ENCODE results near the gene CFAP161.
"Not testable (repeated sequence)": the region's sequence is repeated elsewhere in the genome, so short reads cannot be mapped to it uniquely, and the experiment has no call there.

Gene CFAP161

DNA sequence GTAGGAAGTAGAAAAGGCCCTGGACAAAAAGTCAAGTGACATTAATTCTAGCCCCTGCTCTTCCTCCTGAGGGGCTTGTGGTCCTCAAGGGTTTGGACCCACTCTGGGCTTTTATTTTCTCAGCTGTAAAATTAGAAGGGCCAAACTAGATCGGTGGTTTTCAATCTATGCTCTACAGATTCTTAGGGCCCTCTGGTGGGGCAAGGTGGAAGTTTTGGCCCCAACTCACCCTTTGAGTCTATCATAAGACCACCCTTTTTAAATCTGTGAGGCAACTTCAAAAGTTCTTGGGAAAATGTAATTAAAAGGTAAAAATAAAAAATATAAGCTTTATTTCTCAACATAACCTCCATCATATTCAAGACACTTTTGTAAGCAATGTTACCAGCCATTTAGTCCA, 25.6 kb upstream of the CFAP161 start:
- DNase-seq, result no peak

GRCh38 chr15:81111018-81111417, 23.1 kb upstream of the CFAP161 start:
- DNase-seq, result no peak

GRCh38 chr15:81111510-81112470, 22.3 kb upstream of the CFAP161 start:
- no peak for DNase-seq

DNA sequence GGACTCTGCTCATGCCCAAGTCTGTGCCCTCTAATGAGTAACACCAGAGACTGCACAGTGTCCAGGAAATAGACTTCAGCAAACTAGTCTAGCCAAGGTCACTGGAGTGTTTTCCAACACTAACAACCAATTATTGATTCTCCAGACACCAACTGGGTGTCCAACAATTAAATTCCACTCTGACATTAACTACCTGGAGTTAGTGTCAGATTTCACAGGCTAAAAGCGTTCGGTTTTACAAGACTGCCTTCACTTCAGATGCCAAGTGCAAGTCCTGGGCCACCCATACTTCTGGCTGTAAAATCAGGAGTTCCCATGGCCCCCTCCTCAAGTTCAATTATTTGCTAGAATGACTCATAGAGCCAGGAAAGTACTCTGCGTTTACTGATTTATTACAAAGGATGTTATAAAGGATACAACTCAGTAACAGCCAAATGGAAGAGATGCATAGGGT, 20.8 kb upstream of the CFAP161 start:
- DNase-seq, result peak; percentile 26

GRCh38 chr15:81113861-81114291, 20.2 kb upstream of the CFAP161 start:
- no peak for DNase-seq

DNA sequence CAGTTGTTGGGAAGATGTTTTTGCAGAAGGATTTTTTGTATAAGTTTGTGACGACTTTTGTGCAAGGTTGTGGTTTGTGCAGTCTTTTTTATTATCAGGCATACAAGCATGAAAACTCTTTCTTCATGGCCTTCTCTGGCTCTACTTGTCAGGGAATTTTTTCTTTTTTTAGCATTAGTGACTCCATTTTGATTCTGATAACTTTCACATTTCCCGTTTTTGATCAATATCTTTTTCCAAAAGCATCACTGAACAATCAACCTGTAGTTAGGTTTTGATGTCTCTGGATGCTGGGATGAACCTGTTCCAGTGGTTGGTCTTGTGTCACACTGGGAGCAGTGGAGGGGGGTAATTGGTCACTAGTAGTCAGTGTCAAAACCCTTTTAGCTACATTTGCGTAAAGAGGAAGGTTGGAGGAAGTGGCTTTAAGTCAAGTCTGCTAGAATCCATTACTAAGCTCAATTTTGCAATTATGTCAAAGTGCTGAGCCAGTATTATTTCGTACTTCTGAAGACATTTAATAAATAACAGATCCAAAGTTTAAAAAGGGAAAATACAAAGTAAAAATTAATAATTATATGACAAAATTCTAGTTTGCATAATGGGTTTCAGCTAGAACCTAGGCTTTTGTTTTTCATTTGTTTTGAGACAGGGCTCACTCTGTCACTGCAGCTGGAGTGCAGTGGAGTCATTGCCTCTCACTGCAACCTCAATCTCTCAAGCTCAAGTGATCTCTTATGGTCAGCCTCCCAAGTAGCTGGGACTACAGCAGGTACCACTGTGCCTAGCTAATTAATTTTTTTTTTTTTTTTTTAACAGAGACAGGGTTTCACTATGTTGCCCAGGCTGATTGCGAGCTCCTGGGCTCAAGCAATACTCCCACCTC, 18.8 kb upstream of the CFAP161 start:
- no peak for DNase-seq

DNA sequence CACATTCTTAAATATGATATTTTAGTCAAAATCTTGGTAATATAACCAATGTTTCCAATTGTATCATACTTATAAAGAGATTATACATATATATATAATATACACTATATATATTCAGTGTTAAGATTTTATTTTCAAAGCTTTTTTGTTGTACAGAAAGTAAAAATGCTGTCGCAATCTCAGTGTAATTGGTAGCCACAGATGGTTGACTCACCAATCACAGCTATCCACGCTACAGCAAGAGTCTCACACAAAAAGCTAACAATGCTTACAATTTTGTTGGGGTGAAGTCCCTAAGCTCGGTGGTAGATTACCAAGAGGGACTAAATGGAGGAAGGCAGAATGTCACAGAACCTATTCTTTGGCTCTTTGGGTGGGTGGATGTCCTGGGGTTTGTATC, 16.9 kb upstream of the CFAP161 start:
- no peak for DNase-seq

DNA sequence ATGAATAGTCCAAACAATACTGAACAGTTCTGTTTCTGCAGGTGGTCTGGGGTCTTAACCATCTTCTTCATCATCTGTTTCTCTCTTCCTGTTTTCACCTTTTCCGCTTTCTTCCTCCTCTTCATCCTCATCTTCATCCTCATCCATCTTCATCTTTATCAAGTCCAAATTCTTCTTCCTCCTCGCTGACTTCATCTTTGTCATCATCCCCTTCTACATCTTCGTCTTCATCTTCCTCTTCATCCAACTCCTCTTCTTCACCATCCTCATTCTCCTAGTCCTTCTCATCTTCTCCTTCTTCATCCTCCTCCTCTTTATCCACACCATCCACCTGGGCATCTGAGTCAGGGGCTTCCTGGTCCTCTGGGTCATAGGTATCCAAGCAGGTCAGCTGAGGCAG, 16.5 kb upstream of the CFAP161 start:
- no peak for DNase-seq

- DNase-seq, result no peak
Measured at GRCh38 chr15:81118361-81118760, 15.7 kb upstream of the CFAP161 start.

- no peak for DNase-seq
Measured at GRCh38 chr15:81120069-81120468, 14.0 kb upstream of the CFAP161 start.

DNA sequence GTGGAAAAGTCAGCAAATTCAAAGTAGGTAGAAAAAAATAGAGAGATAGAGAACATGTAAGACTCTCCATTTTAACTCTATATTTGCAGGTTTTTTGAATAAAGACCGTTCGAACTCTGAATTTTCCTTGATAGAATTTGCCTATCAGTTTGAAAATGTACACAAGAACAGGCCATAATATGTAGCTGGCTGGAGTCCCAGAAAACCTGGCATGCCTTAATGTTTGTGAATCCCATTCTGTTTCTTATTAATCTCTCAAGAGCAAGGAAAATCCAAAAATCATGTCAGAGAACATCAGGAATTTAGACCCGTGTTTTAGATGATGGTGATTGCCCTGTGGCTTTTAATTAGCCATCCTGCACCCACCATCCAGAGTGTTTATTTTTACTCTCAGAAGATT, 7.2 kb upstream of the CFAP161 start:
- no peak for DNase-seq

DNA sequence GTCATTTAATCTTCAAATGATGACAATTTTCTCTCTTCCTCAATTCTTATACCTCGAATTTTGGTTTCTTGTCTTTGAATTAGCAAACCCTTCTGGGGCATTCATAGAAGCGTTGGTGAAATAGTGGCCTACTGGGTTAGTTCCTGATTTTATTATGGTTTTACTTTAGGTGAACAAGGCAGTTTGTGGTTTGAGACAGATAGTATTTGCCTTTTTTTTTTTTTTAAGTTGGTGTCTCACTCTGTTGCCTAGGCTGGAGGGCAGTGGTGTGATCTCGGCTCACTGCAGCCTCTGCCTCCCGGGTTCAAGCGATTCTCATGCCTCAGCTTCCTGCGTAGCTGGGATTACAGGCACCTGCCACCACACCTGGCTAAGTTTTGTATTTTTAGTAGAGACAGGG, 7.4 kb downstream of the CFAP161 start:
- DNase-seq, result not testable (repeated sequence)

DNA sequence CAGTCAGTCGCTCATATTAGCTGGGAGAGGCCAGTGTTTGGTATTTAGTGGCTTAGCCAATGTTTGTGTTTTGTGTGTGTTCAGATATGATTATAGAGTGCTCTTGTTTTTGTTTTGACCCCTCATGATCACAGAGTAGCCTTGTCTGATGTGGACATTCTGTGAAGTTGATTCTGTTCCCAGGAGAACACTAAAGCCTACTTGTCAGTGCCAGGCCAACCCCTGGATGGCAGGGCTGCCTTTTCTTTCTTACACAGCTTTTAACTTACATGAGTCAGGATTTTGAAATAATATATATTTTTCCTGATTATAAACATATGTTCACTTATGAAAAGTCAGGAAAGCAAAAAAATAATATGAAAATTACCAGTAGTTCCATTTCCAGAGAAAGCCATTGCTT, 11.9 kb downstream of the CFAP161 start:
- no peak for DNase-seq

DNA sequence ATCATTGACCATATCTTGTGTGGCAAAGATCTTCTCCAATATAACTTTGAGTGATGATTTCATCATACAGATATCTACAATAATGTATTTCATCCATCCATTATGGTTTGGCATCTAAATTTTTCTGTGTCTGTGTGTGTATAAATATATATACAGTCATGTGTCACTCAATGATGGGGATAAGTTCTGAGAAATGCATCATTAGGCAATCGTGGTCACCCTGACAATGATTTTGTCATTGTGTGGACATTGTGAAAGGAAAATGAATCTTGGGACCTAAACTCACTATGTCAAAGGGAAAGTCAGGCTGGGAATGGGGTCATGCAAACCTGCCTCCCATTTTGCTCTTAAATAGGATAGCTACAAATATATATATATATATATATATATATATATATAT, 12.4 kb downstream of the CFAP161 start:
- DNase-seq, result no peak

- DNase-seq, result no peak
Measured at GRCh38 chr15:81151389-81151788, 17.3 kb downstream of the CFAP161 start.

DNA sequence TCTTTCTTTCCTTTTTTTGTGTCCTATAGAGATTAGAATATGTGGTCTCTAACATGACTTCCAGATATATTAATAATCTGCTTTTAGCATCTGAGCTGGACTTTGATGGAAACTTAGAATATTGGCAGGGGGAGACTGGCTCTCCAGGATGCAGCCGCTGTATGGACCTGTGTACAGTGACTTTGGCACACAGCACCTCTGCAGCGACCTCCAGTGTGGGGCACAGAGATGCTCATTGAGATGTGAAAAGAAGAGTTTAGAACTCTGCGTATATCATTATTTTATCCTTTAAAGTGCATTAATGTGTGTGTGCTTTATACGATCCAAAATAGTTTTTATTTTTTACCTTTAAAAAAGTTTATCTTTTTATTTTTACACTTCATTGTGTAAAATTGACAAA, 18.3 kb downstream of the CFAP161 start:
- DNase-seq, result no peak

DNA sequence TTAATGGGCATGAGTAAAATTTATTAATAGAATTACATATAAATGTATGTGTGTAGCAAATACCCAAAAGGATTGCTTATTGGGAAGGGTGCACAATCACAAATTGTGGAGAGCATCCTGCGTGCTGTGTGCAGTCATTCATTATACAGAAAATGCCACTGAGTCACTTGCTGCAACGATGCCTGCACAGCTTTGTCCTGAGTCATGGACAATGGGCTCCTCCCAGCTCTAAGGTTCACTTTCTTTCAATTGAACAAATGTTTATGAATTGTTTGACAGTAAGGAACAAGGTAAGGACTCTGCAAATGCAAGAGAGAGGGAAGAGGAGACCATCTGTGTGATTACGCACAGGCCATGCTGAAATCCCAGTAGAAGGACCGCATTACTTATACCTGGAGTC, 18.7 kb downstream of the CFAP161 start:
- DNase-seq, result no peak

DNA sequence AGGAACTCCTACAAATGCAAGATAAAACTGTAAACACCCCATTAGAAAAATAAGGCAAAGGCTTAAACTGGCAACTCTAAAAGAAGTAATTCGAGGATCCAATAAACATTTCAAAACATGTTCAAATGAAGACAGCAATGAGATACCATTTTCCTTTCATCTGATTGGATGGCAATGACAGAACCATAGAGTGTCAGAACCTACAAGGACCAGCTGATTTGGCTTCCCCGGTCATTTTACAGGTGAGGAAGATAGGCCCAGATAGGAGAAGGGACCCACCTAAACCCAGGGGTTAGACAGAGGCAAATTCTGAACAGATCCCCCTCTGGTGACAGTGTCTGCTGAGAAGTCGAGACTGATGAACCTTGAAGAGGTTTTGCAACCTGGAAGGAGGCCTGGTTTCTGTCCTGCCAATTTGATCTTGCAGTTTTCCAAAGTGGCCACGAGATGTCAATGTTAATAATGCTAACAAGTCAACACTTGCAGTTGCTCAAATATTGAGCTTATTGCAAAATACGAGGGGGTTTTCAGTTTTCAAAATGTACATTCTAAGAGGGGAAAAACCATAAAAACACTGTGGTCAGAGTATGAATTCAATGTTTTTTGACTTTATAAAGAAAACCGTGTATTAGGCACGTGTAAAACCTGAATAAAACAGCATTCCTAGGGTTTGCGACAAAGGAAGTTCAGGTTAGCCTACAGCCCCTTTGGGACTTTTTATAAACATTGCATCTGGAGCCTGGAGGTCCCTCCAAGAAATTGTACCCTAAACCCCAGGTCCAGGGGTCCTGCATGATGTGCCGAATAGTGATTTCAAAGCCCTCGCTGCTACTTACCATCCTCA, 21.5 kb downstream of the CFAP161 start:
- no peak for DNase-seq

DNA sequence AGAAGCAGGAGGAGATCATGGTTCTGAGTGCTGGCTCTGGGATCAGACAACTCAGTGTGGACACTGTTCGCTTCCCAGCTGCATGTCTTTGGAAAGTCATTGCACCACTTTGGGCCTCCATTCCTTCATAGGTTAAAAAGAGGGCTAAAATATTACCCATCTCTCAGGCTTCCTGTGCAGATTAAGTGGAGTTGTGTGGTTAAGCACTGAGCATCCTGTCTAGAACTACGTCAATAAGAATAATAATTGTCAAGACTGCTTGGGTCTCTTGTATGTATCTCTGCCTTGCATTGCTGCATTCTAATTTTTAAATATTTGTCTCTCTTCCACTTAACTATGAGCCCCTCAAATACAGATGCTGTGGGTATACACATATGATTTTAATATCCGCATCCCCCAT, 22.3 kb downstream of the CFAP161 start:
- DNase-seq, result no peak

DNA sequence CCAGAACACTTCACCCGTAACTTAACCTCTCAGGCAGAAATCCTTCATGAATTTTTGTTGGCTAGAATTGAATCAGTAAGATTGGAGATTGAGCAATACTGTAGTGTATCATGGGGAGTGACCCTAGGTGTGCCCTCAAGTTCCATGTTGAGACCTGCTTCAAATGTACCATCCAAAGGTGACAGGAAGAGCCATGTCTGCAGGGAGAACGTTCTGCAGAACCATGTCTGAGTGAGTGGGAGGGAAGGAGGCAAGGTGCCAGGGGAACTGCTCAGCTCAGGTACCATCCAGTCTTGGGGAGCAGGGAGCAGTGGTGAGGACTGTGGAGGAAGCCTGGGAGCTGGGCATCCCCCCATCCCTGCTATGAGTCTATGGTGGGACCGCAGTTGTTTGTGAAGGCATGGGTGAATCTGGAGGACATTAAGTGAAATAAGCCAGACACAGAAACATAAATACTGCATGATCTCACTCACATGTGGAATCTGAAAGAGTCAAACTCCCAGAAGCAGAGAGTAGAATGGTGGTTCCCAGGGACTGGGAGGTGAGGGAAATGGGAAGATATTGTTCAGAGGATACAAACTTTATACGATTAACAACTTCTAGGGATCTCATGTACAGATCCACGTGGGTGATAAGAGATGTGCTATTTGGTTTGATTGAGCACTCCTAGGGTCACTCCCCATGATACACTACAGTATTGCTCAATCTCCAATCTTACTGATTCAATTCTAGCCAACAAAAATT, 23.3 kb downstream of the CFAP161 start:
- DNase-seq, result no peak

DNA sequence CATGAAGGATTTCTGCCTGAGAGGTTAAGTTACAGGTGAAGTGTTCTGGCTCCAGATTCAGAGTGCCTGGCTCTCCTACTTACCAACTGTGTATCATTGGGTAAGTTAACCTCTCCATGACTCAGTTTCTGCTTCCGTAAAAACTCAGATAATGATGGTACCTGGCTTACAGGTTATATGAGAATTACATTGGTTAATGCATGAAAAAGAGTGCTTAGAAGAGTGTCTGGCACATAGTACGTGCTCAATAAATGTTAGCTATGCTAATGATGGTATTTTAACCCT, 23.8 kb downstream of the CFAP161 start:
- no peak for DNase-seq

GRCh38 chr15:81158561-81158960, 24.5 kb downstream of the CFAP161 start:
- not testable (repeated sequence) for DNase-seq
